ENCODE data around the gene FOXR1. TPM values are rescaled to one million over a fixed set of nuclear protein-coding genes. Genes with fewer than 3 reads are reported as not detected.

The FOXR1 gene
- total RNA-seq, 1 donor from 2014 or later: not detected

DNA sequence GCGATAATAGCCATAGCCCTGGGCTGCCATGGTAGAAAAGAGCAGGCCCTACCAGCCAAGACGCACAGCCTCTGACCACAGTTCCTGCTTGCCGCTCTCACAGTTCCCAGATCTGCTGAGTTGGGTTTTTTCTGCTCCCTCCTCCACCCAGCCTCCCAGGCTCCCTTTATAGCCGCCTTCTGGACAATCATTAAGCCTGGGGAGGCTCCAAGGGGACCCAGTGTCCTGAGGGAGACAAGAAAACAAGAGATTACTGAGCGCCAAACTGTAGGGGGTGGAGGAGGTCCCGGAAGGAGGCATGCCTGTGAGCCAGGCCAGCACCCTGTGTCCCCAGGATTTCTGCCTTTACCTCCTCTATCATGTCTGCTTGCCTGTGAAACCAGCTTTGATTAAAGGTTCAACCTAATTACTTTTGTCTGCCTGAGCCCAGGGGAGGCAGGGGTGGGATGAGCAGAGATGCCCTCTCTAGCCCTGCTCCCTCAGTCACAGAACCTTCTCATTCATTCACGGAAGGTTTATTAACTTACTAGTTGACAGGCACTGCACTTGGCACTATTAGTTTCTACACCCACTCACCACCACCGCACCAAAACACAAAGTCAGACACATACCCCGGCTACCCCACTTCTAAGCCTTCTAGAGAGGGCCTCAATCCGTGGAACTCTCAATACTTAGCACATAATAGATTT lies 57.9 kb downstream of the FOXR1 start:
- peak overlapping the region; percentile 75 for H3K27ac Mint-ChIP-seq (ENCODE audit: unreplicated experiment)
- Histone ChIP-seq H3K27me3 (ENCODE audit: insufficient read depth, low read length) (no peaks in the 10 kb centered on the region), H3K27ac (ENCODE audit: low read depth, low read length) (no peak overlapping the region), H3K36me3 (ENCODE audit: insufficient read depth, low read length) (no peaks in the 10 kb centered on the region), H2AFZ (ENCODE audit: low read depth, low read length) (no peak overlapping the region), H3K4me2 (ENCODE audit: low read length) (peak overlapping the region; percentile 98), H4K20me1 (ENCODE audit: insufficient read depth, low read length) (peaks cover 7% of the 10 kb centered on the region), H3K4me1 (ENCODE audit: insufficient read depth, low read length) (peaks cover 5% of the 10 kb centered on the region), H3K4me3 (ENCODE audit: insufficient read depth, low read depth, low read length) (no peak overlapping the region), H3K79me2 (ENCODE audit: insufficient read depth, low read length) (no peaks in the 10 kb centered on the region), H3K9ac (ENCODE audit: low read length) (no peak overlapping the region), H3K9me3 (ENCODE audit: insufficient read depth, low read depth, low read length) (no peaks in the 10 kb centered on the region)
- H3K9me3 Mint-ChIP-seq (ENCODE audit: unreplicated experiment): no peaks in the 10 kb centered on the region
- peaks cover 13% of the 10 kb centered on the region for H3K4me1 Mint-ChIP-seq (ENCODE audit: low read depth, unreplicated experiment)
- no peaks in the 10 kb centered on the region for H3K27me3 Mint-ChIP-seq (ENCODE audit: low read depth, unreplicated experiment)
- DNase-seq (ENCODE audit: low read depth) (no peak), FAIRE-seq (no peak)
- H3K4me3 Mint-ChIP-seq (ENCODE audit: unreplicated experiment): peak overlapping the region; percentile 75
- peaks cover 18% of the 10 kb centered on the region for H3K36me3 Mint-ChIP-seq (ENCODE audit: low read depth, unreplicated experiment)
- TF ChIP-seq, protein P1, sequence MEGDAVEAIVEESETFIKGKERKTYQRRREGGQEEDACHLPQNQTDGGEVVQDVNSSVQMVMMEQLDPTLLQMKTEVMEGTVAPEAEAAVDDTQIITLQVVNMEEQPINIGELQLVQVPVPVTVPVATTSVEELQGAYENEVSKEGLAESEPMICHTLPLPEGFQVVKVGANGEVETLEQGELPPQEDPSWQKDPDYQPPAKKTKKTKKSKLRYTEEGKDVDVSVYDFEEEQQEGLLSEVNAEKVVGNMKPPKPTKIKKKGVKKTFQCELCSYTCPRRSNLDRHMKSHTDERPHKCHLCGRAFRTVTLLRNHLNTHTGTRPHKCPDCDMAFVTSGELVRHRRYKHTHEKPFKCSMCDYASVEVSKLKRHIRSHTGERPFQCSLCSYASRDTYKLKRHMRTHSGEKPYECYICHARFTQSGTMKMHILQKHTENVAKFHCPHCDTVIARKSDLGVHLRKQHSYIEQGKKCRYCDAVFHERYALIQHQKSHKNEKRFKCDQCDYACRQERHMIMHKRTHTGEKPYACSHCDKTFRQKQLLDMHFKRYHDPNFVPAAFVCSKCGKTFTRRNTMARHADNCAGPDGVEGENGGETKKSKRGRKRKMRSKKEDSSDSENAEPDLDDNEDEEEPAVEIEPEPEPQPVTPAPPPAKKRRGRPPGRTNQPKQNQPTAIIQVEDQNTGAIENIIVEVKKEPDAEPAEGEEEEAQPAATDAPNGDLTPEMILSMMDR (IDR thresholded peaks at IDR 0.05; ENCODE audit: insufficient read depth, low read depth, low read length): no peak
- TF ChIP-seq EZH2 (IDR thresholded peaks at IDR 0.05; ENCODE audit: insufficient read depth, low read length): no peak

DNA sequence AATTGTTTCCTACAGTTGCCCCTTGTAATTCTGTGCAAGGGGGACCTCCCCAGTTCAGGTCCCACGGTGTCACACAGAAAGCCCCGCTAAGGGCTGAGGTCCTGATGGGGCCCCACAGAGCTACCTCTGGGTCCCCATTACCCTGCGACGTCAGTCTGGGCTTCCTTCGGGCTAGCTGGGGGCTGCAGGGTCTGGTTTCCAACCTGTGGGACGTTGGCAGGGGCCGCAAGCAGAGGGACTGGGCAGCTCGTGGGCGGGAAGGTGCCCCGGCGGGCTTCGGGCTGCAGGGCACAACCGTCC lies 58.4 kb downstream of the FOXR1 start:
- Histone ChIP-seq H3K9ac (ENCODE audit: low read length) (peak overlapping the region; percentile 72), H2AFZ (ENCODE audit: low read depth, low read length) (peak overlapping the region; percentile 99), H4K20me1 (ENCODE audit: insufficient read depth, low read length) (peaks cover 6% of the 10 kb centered on the region), H3K9me3 (ENCODE audit: insufficient read depth, low read depth, low read length) (no peaks in the 10 kb centered on the region), H3K79me2 (ENCODE audit: insufficient read depth, low read length) (no peaks in the 10 kb centered on the region), H3K4me2 (ENCODE audit: low read length) (peak overlapping the region; percentile 98), H3K4me1 (ENCODE audit: insufficient read depth, low read length) (peaks cover 5% of the 10 kb centered on the region), H3K36me3 (ENCODE audit: insufficient read depth, low read length) (no peaks in the 10 kb centered on the region), H3K4me3 (ENCODE audit: insufficient read depth, low read depth, low read length) (peak overlapping the region; percentile 78), H3K27ac (ENCODE audit: low read depth, low read length) (no peak overlapping the region), H3K27me3 (ENCODE audit: insufficient read depth, low read length) (no peaks in the 10 kb centered on the region)
- H3K36me3 Mint-ChIP-seq (ENCODE audit: low read depth, unreplicated experiment): peaks cover 18% of the 10 kb centered on the region
- H3K9me3 Mint-ChIP-seq (ENCODE audit: unreplicated experiment): no peaks in the 10 kb centered on the region
- H3K4me1 Mint-ChIP-seq (ENCODE audit: low read depth, unreplicated experiment): peaks cover 13% of the 10 kb centered on the region
- H3K27me3 Mint-ChIP-seq (ENCODE audit: low read depth, unreplicated experiment): no peaks in the 10 kb centered on the region
- H3K27ac Mint-ChIP-seq (ENCODE audit: unreplicated experiment): no peak overlapping the region
- FAIRE-seq: no peak
- DNase-seq (ENCODE audit: low read depth): no peak
- TF ChIP-seq, protein P1 (IDR thresholded peaks at IDR 0.05; ENCODE audit: insufficient read depth, low read depth, low read length): no peak
- no peak for TF ChIP-seq EZH2 (IDR thresholded peaks at IDR 0.05; ENCODE audit: insufficient read depth, low read length)
- peak overlapping the region; percentile 75 for H3K4me3 Mint-ChIP-seq (ENCODE audit: unreplicated experiment)

DNA sequence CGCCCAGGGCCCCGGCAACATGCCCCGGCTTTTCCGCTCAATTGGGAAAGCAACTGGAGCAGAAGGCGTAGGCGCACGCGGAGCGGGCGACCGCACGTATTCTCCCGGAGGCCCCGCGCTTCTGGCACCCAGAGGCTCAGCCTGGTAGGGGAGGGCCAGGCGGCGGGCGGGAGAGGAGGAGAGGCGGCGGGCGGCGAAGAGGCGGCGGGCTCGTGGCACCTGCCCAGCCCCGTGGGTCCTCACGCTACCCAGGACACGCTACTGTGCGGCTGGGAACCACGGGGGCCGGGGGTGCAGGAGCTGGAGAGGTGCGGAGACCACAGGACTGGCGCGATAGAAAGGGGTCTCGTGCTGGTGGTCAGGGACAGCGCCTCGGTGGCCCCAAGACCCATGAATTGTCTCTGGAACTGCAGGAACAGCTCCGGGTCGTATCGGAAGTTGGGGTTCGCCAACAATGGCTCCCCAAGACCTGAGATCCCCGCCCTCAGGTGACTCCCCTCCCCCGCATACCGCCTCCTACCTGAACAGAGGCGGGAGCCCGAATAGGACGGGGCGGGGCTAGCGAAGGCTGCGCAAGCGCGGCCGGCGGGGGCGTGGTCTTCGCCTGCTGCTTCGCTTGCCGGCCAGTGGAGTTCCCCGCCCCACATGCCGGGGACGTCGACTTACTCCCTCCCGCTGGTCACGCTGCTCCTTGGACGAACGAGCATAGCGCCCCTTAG lies 58.9 kb downstream of the FOXR1 start, which contains the start of gene SLC37A4:
Gene SLC37A4, minus strand, starts transcription at position 549 of the 719 bp plus-strand sequence.
- H3K79me2 ChIP-seq (ENCODE audit: insufficient read depth, low read length): no peaks in the 10 kb centered on the region
- peaks cover 5% of the 10 kb centered on the region for H3K4me1 ChIP-seq (ENCODE audit: insufficient read depth, low read length)
- no peak within 1 kb of the TSS for H3K27ac ChIP-seq (ENCODE audit: low read depth, low read length)
- DNase-seq (ENCODE audit: low read depth) (peak; percentile 93), FAIRE-seq (no peak)
- peaks cover 3% of the 10 kb centered on the region for H4K20me1 ChIP-seq (ENCODE audit: insufficient read depth, low read length)
- Mint-ChIP-seq H3K4me1 (ENCODE audit: low read depth, unreplicated experiment) (peaks cover 13% of the 10 kb centered on the region), H3K27me3 (ENCODE audit: low read depth, unreplicated experiment) (no peaks in the 10 kb centered on the region), H3K4me3 (ENCODE audit: unreplicated experiment) (peak within 1 kb of the TSS; percentile 75), H3K36me3 (ENCODE audit: low read depth, unreplicated experiment) (peaks cover 13% of the 10 kb centered on the region), H3K9me3 (ENCODE audit: unreplicated experiment) (no peaks in the 10 kb centered on the region), H3K27ac (ENCODE audit: unreplicated experiment) (peak within 1 kb of the TSS; percentile 75)
- TF ChIP-seq EZH2 (IDR thresholded peaks at IDR 0.05; ENCODE audit: insufficient read depth, low read length): no peak
- TF ChIP-seq, protein P1 (IDR thresholded peaks at IDR 0.05; ENCODE audit: insufficient read depth, low read depth, low read length): no peak
- H3K9ac ChIP-seq (ENCODE audit: low read length): peak within 1 kb of the TSS; percentile 72
- H2AFZ ChIP-seq (ENCODE audit: low read depth, low read length): peak within 1 kb of the TSS; percentile 99
- no peaks in the 10 kb centered on the region for H3K36me3 ChIP-seq (ENCODE audit: insufficient read depth, low read length)
- no peaks in the 10 kb centered on the region for H3K9me3 ChIP-seq (ENCODE audit: insufficient read depth, low read depth, low read length)
- H3K4me3 ChIP-seq (ENCODE audit: insufficient read depth, low read depth, low read length): peak within 1 kb of the TSS; percentile 78
- H3K27me3 ChIP-seq (ENCODE audit: insufficient read depth, low read length): no peaks in the 10 kb centered on the region
- peak within 1 kb of the TSS; percentile 98 for H3K4me2 ChIP-seq (ENCODE audit: low read length)
